ENCODE data around the gene GLCE.

DNA sequence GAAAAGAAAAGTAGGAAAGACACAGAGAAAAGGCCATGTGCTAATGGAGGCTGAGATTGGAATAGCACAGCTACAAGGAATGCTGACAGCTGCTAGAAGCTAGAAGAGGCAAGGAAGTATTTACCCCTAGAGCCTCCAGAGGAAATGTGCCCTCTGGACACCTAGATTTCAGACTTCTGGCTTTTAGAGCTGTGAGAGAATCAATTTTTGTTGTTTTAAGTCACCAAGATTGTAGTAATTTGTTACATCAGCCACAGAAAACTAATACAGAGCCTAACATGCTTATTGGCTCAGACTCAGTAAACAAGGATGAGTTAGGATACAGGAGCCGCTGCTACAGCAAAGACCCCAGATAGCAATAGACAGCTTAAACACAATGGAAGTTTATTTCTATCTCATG lies 33.1 kb upstream of the GLCE start:
- TF ChIP-seq TAF1 (IDR thresholded peaks at IDR 0.05; ENCODE audit: low read depth, low read length), result no peak
- no peak for TF ChIP-seq POLR2AphosphoS5 (IDR thresholded peaks at IDR 0.05; ENCODE audit: low read depth, low read length)
- no peak for TF ChIP-seq POLR2A (IDR thresholded peaks at IDR 0.05; ENCODE audit: low read depth, low read length)
- no peak for TF ChIP-seq PAX5 (IDR thresholded peaks at IDR 0.05; ENCODE audit: insufficient read depth, low read length, severe bottlenecking)
- TF ChIP-seq SPI1 (IDR thresholded peaks at IDR 0.05; ENCODE audit: low read depth, low read length), result no peak
